GM21360 (cell line): ENCODE measurements around the gene MOB3A.
A peak's percentile ranks its signal among the peaks of the same experiment; 100 is the strongest.

Experiments used
- ATAC-seq: cut with Tn5 transposase; IDR thresholded peaks from one replicate; pipeline ENCODE4 v1.9.1; 2021; ENCODE audit warnings: mild to moderate bottlenecking, moderate library complexity; ENCODE audit not compliant: unreplicated experiment

Gene MOB3A

GRCh38 chr19:2083174-2083854, 12.8 kb downstream of the MOB3A start:
- ATAC-seq: no peak

- no peak for ATAC-seq
These were observed 14.0 kb downstream of the MOB3A start for GRCh38 chr19:2081873-2082810.

- no peak for ATAC-seq
These were observed 15.7 kb downstream of the MOB3A start for GRCh38 chr19:2080336-2080988.

- no peak for ATAC-seq
These were observed 16.2 kb downstream of the MOB3A start for GRCh38 chr19:2079865-2080301.

- no peak for ATAC-seq
These were observed 16.9 kb downstream of the MOB3A start for GRCh38 chr19:2079076-2079864.

- no peak for ATAC-seq
These were observed 18.1 kb downstream of the MOB3A start for GRCh38 chr19:2077833-2078619.

GRCh38 chr19:2077398-2077797, 18.7 kb downstream of the MOB3A start:
- ATAC-seq: no peak

- no peak for ATAC-seq
These were observed 19.6 kb downstream of the MOB3A start for GRCh38 chr19:2076526-2076944.

- ATAC-seq: no peak
These were observed 23.2 kb downstream of the MOB3A start for GRCh38 chr19:2072757-2073551.

GRCh38 chr19:2070986-2071673, 25.0 kb downstream of the MOB3A start:
- ATAC-seq: no peak

GRCh38 chr19:2070436-2070827, 25.7 kb downstream of the MOB3A start:
- ATAC-seq: no peak

- ATAC-seq: no peak
These were observed 31.2 kb downstream of the MOB3A start for GRCh38 chr19:2064788-2065524.

GRCh38 chr19:2064395-2064787, 31.7 kb downstream of the MOB3A start:
- ATAC-seq: no peak

- ATAC-seq: no peak
These were observed 32.3 kb downstream of the MOB3A start for GRCh38 chr19:2063824-2064223.

- ATAC-seq: no peak
These were observed 33.4 kb downstream of the MOB3A start for GRCh38 chr19:2062770-2063169.

- no peak for ATAC-seq
These were observed 33.8 kb downstream of the MOB3A start for GRCh38 chr19:2062389-2062729.

GRCh38 chr19:2061495-2062388, 34.4 kb downstream of the MOB3A start:
- ATAC-seq: peak; percentile 57
